OCI-LY7 (cell line): ENCODE data around the gene ENOSF1. TPM values are rescaled to one million over a fixed set of nuclear protein-coding genes. Genes with fewer than 3 reads are reported as not detected.

Experiments
- BruUV-seq: library from RNA; stranded (reverse); fragments of 400-500 nt; replicated peaks from 2 replicates; lab custom pipeline; 2021; lab: Mats Ljungman, UMichigan
- CTCF ChIA-PET: fragments of 300-600 bp; sonication (Branson Sonifier 250); formaldehyde crosslinking; loops from one replicate; lab custom pipeline; 2022; ENCODE audit warnings: antibody characterized with exemption; ENCODE audit not compliant: unreplicated experiment; lab: Charles Lee
- POLR2A ChIA-PET: fragments of 300-600 bp; sonication (Branson Sonifier 250); formaldehyde crosslinking; loops from one replicate; lab custom pipeline; 2022; ENCODE audit warnings: antibody characterized with exemption; lab: Charles Lee
- DNase-seq: peaks from one replicate; pipeline ENCODE4 v3.0.0-alpha.2; 2015; ENCODE audit warnings: low spot score
- H2AFZ ChIP-seq: fragments of 200-600 bp; sonication (generic), shearing (Covaris generic); 2 replicates; pipeline ENCODE4 v1.6.1; 2014; ENCODE audit warnings: mild to moderate bottlenecking, antibody characterized with exemption, low read length, moderate library complexity
- H3K27ac ChIP-seq: fragments of 200-600 bp; sonication (generic); 2 replicates; pipeline ENCODE4 v1.5.1; 2014; ENCODE audit warnings: mixed run types, low read depth, mild to moderate bottlenecking, moderate library complexity, low read length, inconsistent platforms; ENCODE audit not compliant: poor library complexity, severe bottlenecking
- H3K36me3 ChIP-seq: fragments of 200-600 bp; sonication (generic); 2 replicates; pipeline ENCODE4 v1.6.1; 2014; ENCODE audit warnings: mild to moderate bottlenecking, antibody characterized with exemption, low read length, moderate library complexity, mixed read lengths; ENCODE audit not compliant: insufficient read depth
- H3K4me1 ChIP-seq: fragments of 200-600 bp; sonication (generic); 2 replicates; pipeline ENCODE4 v1.5.1; 2014; ENCODE audit warnings: mild to moderate bottlenecking, low read length; ENCODE audit not compliant: insufficient read depth, poor library complexity, severe bottlenecking
- H3K4me2 ChIP-seq: fragments of 200-600 bp; sonication (generic); 2 replicates; pipeline ENCODE4 v1.6.1; 2014; ENCODE audit warnings: mild to moderate bottlenecking, low read length
- H3K4me3 ChIP-seq: fragments of 200-600 bp; sonication (generic); 2 replicates; pipeline ENCODE4 v1.5.1; 2014; ENCODE audit warnings: mild to moderate bottlenecking, low read depth, low read length; ENCODE audit not compliant: poor library complexity, severe bottlenecking
- H3K79me2 ChIP-seq: fragments of 200-600 bp; sonication (generic); 2 replicates; pipeline ENCODE4 v1.6.1; 2016; ENCODE audit warnings: low read depth, mild to moderate bottlenecking, low read length, moderate library complexity, mixed read lengths; ENCODE audit not compliant: insufficient read depth
- H3K9me2 ChIP-seq: fragments of 200-600 bp; sonication (generic); 2 replicates; pipeline ENCODE4 v1.6.1; 2016; ENCODE audit warnings: mild to moderate bottlenecking, low read length, mixed read lengths; ENCODE audit not compliant: insufficient read depth
- H3K9me3 ChIP-seq: fragments of 200-600 bp; sonication (generic); 2 replicates; pipeline ENCODE4 v1.6.1; 2014; ENCODE audit warnings: mild to moderate bottlenecking, mixed run types, low read length, mixed read lengths
- H4K20me1 ChIP-seq: fragments of 200-600 bp; sonication (generic); 2 replicates; pipeline ENCODE4 v1.6.1; 2014; ENCODE audit warnings: mild to moderate bottlenecking, antibody characterized with exemption, low read length, moderate library complexity, mixed read lengths; ENCODE audit not compliant: insufficient read depth
- EZH2phosphoT487 ChIP-seq: fragments of 200-600 bp; sonication (generic); IDR thresholded peaks from 2 replicates; pipeline ENCODE4 v1.6.1; 2018; ENCODE audit warnings: low read depth, borderline replicate concordance, mild to moderate bottlenecking, mixed run types, antibody characterized with exemption, low read length, moderate library complexity, mixed read lengths
- intact Hi-C: fragments of 100-400 bp; cut with micrococcal nuclease; formaldehyde crosslinking; loops from one replicate; pipeline ENCODE4 v1.10.0; 2022; ENCODE audit not compliant: unreplicated experiment
- total RNA-seq, 2 experiments: library from RNA; depleted of rRNA in 1 of 2; stranded (reverse); fragments of >200 nt in 1 of 2; shearing (Covaris generic) in 1 of 2; gene quantifications; 2 replicates each; pipeline ENCODE4 v1.2.3, GENCODE V29; 2014 to 2022
- TF ChIP-seq, protein P1 (sequence below): fragments of 200-600 bp; sonication (generic); conservative IDR thresholded peaks from 2 replicates; pipeline ENCODE4 v1.5.1; 2014; ENCODE audit warnings: mild to moderate bottlenecking, antibody characterized with exemption, low read length, moderate library complexity, mixed read lengths

Gene ENOSF1
- total RNA-seq, 2 experiments from 2014 or later = 40.1 to 44.0 TPM

- TSS peak; percentile 64 for BruUV-seq
- Histone ChIP-seq H3K9me2 (no peaks in the 10 kb centered on the region), H3K9me3 (no peaks in the 10 kb centered on the region), H4K20me1 (no peaks in the 10 kb centered on the region), H3K27ac (no peak overlapping the region), H2AFZ (no peak overlapping the region), H3K4me1 (no peaks in the 10 kb centered on the region), H3K4me2 (peak overlapping the region; percentile 74), H3K79me2 (peaks cover 8% of the 10 kb centered on the region; the same call in 1 of the 2 replicates), H3K36me3 (peaks cover 12% of the 10 kb centered on the region), H3K4me3 (peak overlapping the region; percentile 73)
- TF ChIP-seq EZH2phosphoT487 = no peak
- TF ChIP-seq, protein P1, sequence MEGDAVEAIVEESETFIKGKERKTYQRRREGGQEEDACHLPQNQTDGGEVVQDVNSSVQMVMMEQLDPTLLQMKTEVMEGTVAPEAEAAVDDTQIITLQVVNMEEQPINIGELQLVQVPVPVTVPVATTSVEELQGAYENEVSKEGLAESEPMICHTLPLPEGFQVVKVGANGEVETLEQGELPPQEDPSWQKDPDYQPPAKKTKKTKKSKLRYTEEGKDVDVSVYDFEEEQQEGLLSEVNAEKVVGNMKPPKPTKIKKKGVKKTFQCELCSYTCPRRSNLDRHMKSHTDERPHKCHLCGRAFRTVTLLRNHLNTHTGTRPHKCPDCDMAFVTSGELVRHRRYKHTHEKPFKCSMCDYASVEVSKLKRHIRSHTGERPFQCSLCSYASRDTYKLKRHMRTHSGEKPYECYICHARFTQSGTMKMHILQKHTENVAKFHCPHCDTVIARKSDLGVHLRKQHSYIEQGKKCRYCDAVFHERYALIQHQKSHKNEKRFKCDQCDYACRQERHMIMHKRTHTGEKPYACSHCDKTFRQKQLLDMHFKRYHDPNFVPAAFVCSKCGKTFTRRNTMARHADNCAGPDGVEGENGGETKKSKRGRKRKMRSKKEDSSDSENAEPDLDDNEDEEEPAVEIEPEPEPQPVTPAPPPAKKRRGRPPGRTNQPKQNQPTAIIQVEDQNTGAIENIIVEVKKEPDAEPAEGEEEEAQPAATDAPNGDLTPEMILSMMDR = no peak
- intact Hi-C loops = loop anchor here (5.0 kb wide), 1 partner anchor 53 kb away; the partner anchor contains the start of gene TYMS
- ChIA-PET CTCF (no interaction called here), POLR2A (interaction anchor here (0.5 kb wide), 1 partner anchor 96 kb away, joined by 3 read pairs; no protein-coding TSS in a partner anchor)
- no peak for DNase-seq
Observed at GRCh38 chr18:710418-711300, 1.8 kb downstream of the ENOSF1 start.

DNA sequence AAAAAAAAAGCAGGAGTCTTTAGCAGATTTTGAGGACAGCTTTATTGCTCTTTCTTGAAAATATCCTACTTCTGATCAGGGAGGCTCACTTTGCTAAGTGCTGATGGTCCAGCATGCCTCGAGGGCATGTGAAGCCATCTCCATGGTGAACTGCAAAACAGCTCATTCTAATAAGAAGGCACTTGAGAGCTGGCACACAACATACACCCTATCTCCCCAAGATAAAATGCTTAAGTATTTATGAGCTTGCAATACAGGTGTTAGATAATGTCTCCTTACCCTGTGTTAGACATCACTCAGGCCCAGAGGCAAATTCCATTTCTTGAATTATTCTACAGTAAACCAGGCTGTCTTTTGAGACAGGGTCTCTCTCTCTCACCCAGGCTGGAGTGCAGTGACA is 2.7 kb downstream of the ENOSF1 start:
- POLR2A ChIA-PET = interaction anchor here (0.5 to 0.7 kb wide), 2 partner anchors 26 to 29 kb away, joined by 3 read pairs; no protein-coding TSS in a partner anchor
- intact Hi-C loops = loop anchor here (5.0 kb wide), 1 partner anchor 52 kb away; the partner anchor contains the start of gene TYMS
- no peak for DNase-seq

DNA sequence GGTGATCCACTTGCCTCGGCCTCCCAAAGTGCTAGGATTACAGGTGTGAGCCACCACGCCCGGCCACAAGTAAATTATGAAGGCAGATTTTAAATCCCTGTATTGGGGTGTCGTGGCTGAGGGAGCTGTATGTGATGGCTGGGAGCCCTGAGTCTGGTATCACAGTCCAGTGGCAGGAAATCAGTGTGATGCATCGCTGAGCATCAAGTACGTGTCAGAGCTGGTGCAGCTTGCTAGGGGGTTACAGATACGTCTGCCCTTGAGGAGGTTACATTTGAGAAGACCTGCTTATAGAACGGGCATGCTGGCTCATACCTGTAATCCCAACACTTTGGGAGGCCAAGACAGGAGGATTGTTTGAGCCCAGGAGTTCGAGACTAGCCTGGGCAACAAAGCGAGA is 4.3 kb downstream of the ENOSF1 start:
- Histone ChIP-seq H3K4me3 (no peak overlapping the region), H2AFZ (no peak overlapping the region), H3K9me3 (no peaks in the 10 kb centered on the region), H3K27ac (no peak overlapping the region), H3K9me2 (no peaks in the 10 kb centered on the region), H3K4me2 (no peak overlapping the region), H4K20me1 (no peaks in the 10 kb centered on the region), H3K79me2 (peaks cover 8% of the 10 kb centered on the region; the same call in 1 of the 2 replicates), H3K36me3 (peaks cover 19% of the 10 kb centered on the region), H3K4me1 (no peaks in the 10 kb centered on the region)
- no peak for TF ChIP-seq EZH2phosphoT487
- TF ChIP-seq, protein P1 = no peak
- ChIA-PET POLR2A (interaction anchor here (0.8 to 1.9 kb wide), 4 partner anchors 9 to 21 kb away, joined by 3 to 5 read pairs (median 4); no protein-coding TSS in a partner anchor), CTCF (no interaction called here)
- BruUV-seq = no TSS peak
- intact Hi-C loops = no loop called here
- DNase-seq = no peak

More for the DNA sequence above, 2.7 kb downstream of the ENOSF1 start:
- Histone ChIP-seq H4K20me1 (no peaks in the 10 kb centered on the region), H3K9me3 (no peaks in the 10 kb centered on the region), H3K27ac (no peak overlapping the region), H3K4me3 (no peak overlapping the region), H3K4me1 (no peaks in the 10 kb centered on the region), H2AFZ (no peak overlapping the region), H3K36me3 (peaks cover 18% of the 10 kb centered on the region), H3K9me2 (no peaks in the 10 kb centered on the region), H3K79me2 (peaks cover 8% of the 10 kb centered on the region; the same call in 1 of the 2 replicates), H3K4me2 (no peak overlapping the region)
- TF ChIP-seq EZH2phosphoT487 = no peak
- CTCF ChIA-PET = no interaction called here
- BruUV-seq = no TSS peak
